Measurements from ENCODE around the gene ADGRV1. TPM values are rescaled to one million over a fixed set of nuclear protein-coding genes. Genes with fewer than 3 reads are reported as not detected.
A peak's percentile ranks its signal among the peaks of the same experiment; 100 is the strongest.

ADGRV1 gene
- total RNA-seq, 1 donor from 2014 or later: 10.0 TPM

DNA sequence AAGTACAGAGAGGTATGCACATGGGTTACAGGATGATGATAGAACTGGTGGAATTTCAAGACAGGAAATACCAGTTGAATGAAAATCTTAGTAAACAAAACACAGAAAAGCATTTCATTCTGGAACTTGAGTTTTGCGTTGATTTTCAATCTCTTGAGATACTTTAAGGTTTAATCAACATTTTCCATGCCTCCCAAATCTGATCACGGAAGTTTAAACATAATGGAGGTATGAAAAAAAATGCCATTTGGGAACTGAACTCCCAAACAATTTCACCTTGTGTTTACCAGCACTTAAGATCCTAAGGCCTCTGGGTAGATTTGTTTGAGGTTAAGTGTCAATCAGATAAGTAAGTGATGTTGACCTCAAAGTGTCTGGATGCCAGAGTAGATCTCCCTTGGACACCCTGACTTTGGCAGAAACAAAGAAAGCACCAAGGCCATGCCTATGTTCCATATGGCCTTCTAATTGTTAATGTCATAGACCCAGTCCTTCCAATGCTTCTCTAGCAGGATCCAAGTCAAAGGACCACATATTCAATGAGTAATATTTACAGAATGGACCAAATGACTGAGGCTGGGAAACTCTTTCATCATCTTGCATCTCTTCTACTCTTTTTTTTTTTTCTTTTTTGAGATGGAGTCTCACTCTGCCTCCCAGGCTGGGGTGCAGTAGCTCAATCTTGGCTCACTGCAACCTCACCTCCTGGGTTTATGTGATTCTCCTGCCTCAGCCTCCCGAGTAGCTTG, 607.6 kb downstream of the ADGRV1 start:
- H3K36me3 Mint-ChIP-seq (ENCODE audit: low read depth, unreplicated experiment): no peaks in the 10 kb centered on the region
- FAIRE-seq: peak; percentile 52
- Histone ChIP-seq H3K9ac (ENCODE audit: low read length) (no peak overlapping the region), H4K20me1 (ENCODE audit: insufficient read depth, low read length) (no peaks in the 10 kb centered on the region), H3K4me3 (ENCODE audit: insufficient read depth, low read depth, low read length) (no peak overlapping the region), H3K27me3 (ENCODE audit: insufficient read depth, low read length) (no peaks in the 10 kb centered on the region), H3K4me1 (ENCODE audit: insufficient read depth, low read length) (peaks cover 21% of the 10 kb centered on the region), H3K27ac (ENCODE audit: low read depth, low read length) (peak overlapping the region; percentile 54), H2AFZ (ENCODE audit: low read depth, low read length) (peak overlapping the region; percentile 39), H3K4me2 (ENCODE audit: low read length) (peak overlapping the region; percentile 48), H3K36me3 (ENCODE audit: insufficient read depth, low read length) (no peaks in the 10 kb centered on the region), H3K9me3 (ENCODE audit: insufficient read depth, low read depth, low read length) (no peaks in the 10 kb centered on the region), H3K79me2 (ENCODE audit: insufficient read depth, low read length) (no peaks in the 10 kb centered on the region)
- H3K27me3 Mint-ChIP-seq (ENCODE audit: low read depth, unreplicated experiment): no peaks in the 10 kb centered on the region
- DNase-seq (ENCODE audit: low read depth): peak; percentile 59
- peaks cover 45% of the 10 kb centered on the region for H3K4me1 Mint-ChIP-seq (ENCODE audit: low read depth, unreplicated experiment)
- no peak for TF ChIP-seq EZH2 (IDR thresholded peaks at IDR 0.05; ENCODE audit: insufficient read depth, low read length)
- TF ChIP-seq, protein P1, sequence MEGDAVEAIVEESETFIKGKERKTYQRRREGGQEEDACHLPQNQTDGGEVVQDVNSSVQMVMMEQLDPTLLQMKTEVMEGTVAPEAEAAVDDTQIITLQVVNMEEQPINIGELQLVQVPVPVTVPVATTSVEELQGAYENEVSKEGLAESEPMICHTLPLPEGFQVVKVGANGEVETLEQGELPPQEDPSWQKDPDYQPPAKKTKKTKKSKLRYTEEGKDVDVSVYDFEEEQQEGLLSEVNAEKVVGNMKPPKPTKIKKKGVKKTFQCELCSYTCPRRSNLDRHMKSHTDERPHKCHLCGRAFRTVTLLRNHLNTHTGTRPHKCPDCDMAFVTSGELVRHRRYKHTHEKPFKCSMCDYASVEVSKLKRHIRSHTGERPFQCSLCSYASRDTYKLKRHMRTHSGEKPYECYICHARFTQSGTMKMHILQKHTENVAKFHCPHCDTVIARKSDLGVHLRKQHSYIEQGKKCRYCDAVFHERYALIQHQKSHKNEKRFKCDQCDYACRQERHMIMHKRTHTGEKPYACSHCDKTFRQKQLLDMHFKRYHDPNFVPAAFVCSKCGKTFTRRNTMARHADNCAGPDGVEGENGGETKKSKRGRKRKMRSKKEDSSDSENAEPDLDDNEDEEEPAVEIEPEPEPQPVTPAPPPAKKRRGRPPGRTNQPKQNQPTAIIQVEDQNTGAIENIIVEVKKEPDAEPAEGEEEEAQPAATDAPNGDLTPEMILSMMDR (IDR thresholded peaks at IDR 0.05; ENCODE audit: insufficient read depth, low read depth, low read length): no peak
- no peak overlapping the region for H3K4me3 Mint-ChIP-seq (ENCODE audit: unreplicated experiment)
- H3K9me3 Mint-ChIP-seq (ENCODE audit: unreplicated experiment): no peaks in the 10 kb centered on the region
- H3K27ac Mint-ChIP-seq (ENCODE audit: unreplicated experiment): peak overlapping the region; percentile 77

DNA sequence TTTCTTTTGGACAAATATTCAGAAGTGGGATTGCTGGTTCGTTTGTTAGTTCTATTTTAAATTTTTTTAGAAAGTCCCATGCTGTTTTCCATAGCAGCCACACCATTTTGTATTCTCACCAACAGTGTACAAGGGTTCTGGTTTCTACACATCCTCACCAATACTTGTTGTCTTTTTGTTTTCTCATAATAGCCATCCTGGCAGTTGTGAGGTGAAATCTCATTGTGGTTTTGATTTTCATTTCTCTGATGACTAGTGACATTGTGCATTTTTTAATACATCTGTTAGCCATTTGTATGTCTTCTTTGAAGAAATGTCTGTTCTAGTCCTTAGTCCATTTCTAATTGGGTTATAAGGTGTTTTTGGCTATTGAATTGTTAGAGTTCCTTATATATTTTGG, 610.3 kb downstream of the ADGRV1 start:
- H3K27ac Mint-ChIP-seq (ENCODE audit: unreplicated experiment): no peak overlapping the region
- DNase-seq (ENCODE audit: low read depth) (no peak), FAIRE-seq (no peak)
- Histone ChIP-seq H3K36me3 (ENCODE audit: insufficient read depth, low read length) (no peaks in the 10 kb centered on the region), H3K4me2 (ENCODE audit: low read length) (no peak overlapping the region), H3K4me3 (ENCODE audit: insufficient read depth, low read depth, low read length) (no peak overlapping the region), H3K9me3 (ENCODE audit: insufficient read depth, low read depth, low read length) (no peaks in the 10 kb centered on the region), H3K4me1 (ENCODE audit: insufficient read depth, low read length) (peaks cover 6% of the 10 kb centered on the region), H3K79me2 (ENCODE audit: insufficient read depth, low read length) (no peaks in the 10 kb centered on the region), H4K20me1 (ENCODE audit: insufficient read depth, low read length) (no peaks in the 10 kb centered on the region), H3K9ac (ENCODE audit: low read length) (no peak overlapping the region), H3K27ac (ENCODE audit: low read depth, low read length) (no peak overlapping the region), H3K27me3 (ENCODE audit: insufficient read depth, low read length) (no peaks in the 10 kb centered on the region), H2AFZ (ENCODE audit: low read depth, low read length) (no peak overlapping the region)
- no peaks in the 10 kb centered on the region for H3K36me3 Mint-ChIP-seq (ENCODE audit: low read depth, unreplicated experiment)
- peaks cover 24% of the 10 kb centered on the region for H3K4me1 Mint-ChIP-seq (ENCODE audit: low read depth, unreplicated experiment)
- no peak overlapping the region for H3K4me3 Mint-ChIP-seq (ENCODE audit: unreplicated experiment)
- no peaks in the 10 kb centered on the region for H3K9me3 Mint-ChIP-seq (ENCODE audit: unreplicated experiment)
- TF ChIP-seq EZH2 (IDR thresholded peaks at IDR 0.05; ENCODE audit: insufficient read depth, low read length): no peak
- TF ChIP-seq, protein P1 (IDR thresholded peaks at IDR 0.05; ENCODE audit: insufficient read depth, low read depth, low read length): no peak
- no peaks in the 10 kb centered on the region for H3K27me3 Mint-ChIP-seq (ENCODE audit: low read depth, unreplicated experiment)

DNA sequence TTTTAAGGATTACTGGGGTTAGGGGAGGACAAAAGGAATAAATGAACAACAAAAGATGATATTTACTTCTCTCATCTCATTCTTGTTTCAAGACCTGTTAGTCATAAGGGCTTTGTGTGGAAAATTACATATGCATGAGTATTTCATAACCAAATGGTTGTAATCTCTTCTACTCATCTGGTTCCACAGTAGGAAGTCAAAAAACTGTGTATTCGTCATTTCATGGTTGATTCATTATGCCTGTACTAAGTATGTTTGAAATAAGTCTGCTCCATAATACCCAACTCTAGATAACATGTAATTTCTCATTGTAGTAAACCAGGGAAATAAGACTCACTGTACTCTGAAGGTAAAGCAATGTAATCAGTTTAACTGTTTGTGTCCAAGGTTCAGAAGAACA, 611.7 kb downstream of the ADGRV1 start:
- no peak overlapping the region for H3K4me3 ChIP-seq (ENCODE audit: insufficient read depth, low read depth, low read length)
- H3K4me3 Mint-ChIP-seq (ENCODE audit: unreplicated experiment): no peak overlapping the region
- H3K36me3 ChIP-seq (ENCODE audit: insufficient read depth, low read length): no peaks in the 10 kb centered on the region
- H3K27ac ChIP-seq (ENCODE audit: low read depth, low read length): no peak overlapping the region
- H3K27ac Mint-ChIP-seq (ENCODE audit: unreplicated experiment): no peak overlapping the region
- no peaks in the 10 kb centered on the region for H3K79me2 ChIP-seq (ENCODE audit: insufficient read depth, low read length)
- no peak overlapping the region for H3K4me2 ChIP-seq (ENCODE audit: low read length)
- peak; percentile 29 for FAIRE-seq
- H2AFZ ChIP-seq (ENCODE audit: low read depth, low read length): no peak overlapping the region
- TF ChIP-seq, protein P1 (IDR thresholded peaks at IDR 0.05; ENCODE audit: insufficient read depth, low read depth, low read length): no peak
- no peak for TF ChIP-seq EZH2 (IDR thresholded peaks at IDR 0.05; ENCODE audit: insufficient read depth, low read length)
- peak; percentile 70 for DNase-seq (ENCODE audit: low read depth)
- peaks cover 6% of the 10 kb centered on the region for H3K4me1 ChIP-seq (ENCODE audit: insufficient read depth, low read length)
- H3K36me3 Mint-ChIP-seq (ENCODE audit: low read depth, unreplicated experiment): no peaks in the 10 kb centered on the region
- no peaks in the 10 kb centered on the region for H4K20me1 ChIP-seq (ENCODE audit: insufficient read depth, low read length)
- H3K4me1 Mint-ChIP-seq (ENCODE audit: low read depth, unreplicated experiment): peaks cover 18% of the 10 kb centered on the region
- H3K9ac ChIP-seq (ENCODE audit: low read length): no peak overlapping the region
- H3K27me3 Mint-ChIP-seq (ENCODE audit: low read depth, unreplicated experiment): no peaks in the 10 kb centered on the region
- no peaks in the 10 kb centered on the region for H3K9me3 Mint-ChIP-seq (ENCODE audit: unreplicated experiment)
- H3K27me3 ChIP-seq (ENCODE audit: insufficient read depth, low read length): no peaks in the 10 kb centered on the region
- no peaks in the 10 kb centered on the region for H3K9me3 ChIP-seq (ENCODE audit: insufficient read depth, low read depth, low read length)
